GM19043 (cell line): Measurements from ENCODE around the gene NSL1.
"Not testable (repeated sequence)": the region's sequence is repeated elsewhere in the genome, so short reads cannot be mapped to it uniquely, and the experiment has no call there.

Experiments used
- ATAC-seq: cut with Tn5 transposase; IDR thresholded peaks from one replicate; pipeline ENCODE4 v1.9.1; 2021; ENCODE audit warnings: low read depth; ENCODE audit not compliant: unreplicated experiment

The NSL1 gene

GRCh38 chr1:212752934-212753497 lies 38.6 kb downstream of the NSL1 start:
- ATAC-seq: no peak

GRCh38 chr1:212752252-212752933 lies 39.2 kb downstream of the NSL1 start:
- no peak for ATAC-seq

- no peak for ATAC-seq
Observed at GRCh38 chr1:212749821-212750535, 41.6 kb downstream of the NSL1 start.

- ATAC-seq: no peak
Observed at GRCh38 chr1:212746546-212746945, 45.0 kb downstream of the NSL1 start.

- ATAC-seq: no peak
Observed at GRCh38 chr1:212745303-212745702, 46.3 kb downstream of the NSL1 start.

GRCh38 chr1:212743901-212744475 lies 47.6 kb downstream of the NSL1 start:
- no peak for ATAC-seq

- ATAC-seq: no peak
Observed at GRCh38 chr1:212738330-212738729, 53.2 kb downstream of the NSL1 start.

GRCh38 chr1:212737559-212737958 lies 54.0 kb downstream of the NSL1 start:
- ATAC-seq: no peak

GRCh38 chr1:212733109-212733508 lies 58.5 kb downstream of the NSL1 start:
- ATAC-seq: no peak

- no peak for ATAC-seq
Observed at GRCh38 chr1:212731630-212732029, 59.9 kb downstream of the NSL1 start.

- no peak for ATAC-seq
Observed at GRCh38 chr1:212728606-212729005, 63.0 kb downstream of the NSL1 start.

- ATAC-seq: no peak
Observed at GRCh38 chr1:212727386-212728181, 64.0 kb downstream of the NSL1 start.

- not testable (repeated sequence) for ATAC-seq
Observed at GRCh38 chr1:212724679-212725078, 66.9 kb downstream of the NSL1 start.

GRCh38 chr1:212722270-212722957 lies 69.2 kb downstream of the NSL1 start:
- ATAC-seq: no peak

GRCh38 chr1:212721388-212722247 lies 70.0 kb downstream of the NSL1 start:
- ATAC-seq: no peak

- ATAC-seq: no peak
Observed at GRCh38 chr1:212719633-212720032, 71.9 kb downstream of the NSL1 start.

- no peak for ATAC-seq
Observed at GRCh38 chr1:212718499-212718898, 73.1 kb downstream of the NSL1 start.

GRCh38 chr1:212716161-212716560 lies 75.4 kb downstream of the NSL1 start:
- no peak for ATAC-seq

- ATAC-seq: no peak
Observed at GRCh38 chr1:212713465-212714136, 78.0 kb downstream of the NSL1 start.
